HG03045 (cell line): ENCODE data around the gene COL13A1.

Experiments used
- ATAC-seq: cut with Tn5 transposase; IDR thresholded peaks from one replicate; pipeline ENCODE4 v1.9.1; 2021; ENCODE audit warnings: mild to moderate bottlenecking, moderate library complexity; ENCODE audit not compliant: unreplicated experiment

The COL13A1 gene

DNA sequence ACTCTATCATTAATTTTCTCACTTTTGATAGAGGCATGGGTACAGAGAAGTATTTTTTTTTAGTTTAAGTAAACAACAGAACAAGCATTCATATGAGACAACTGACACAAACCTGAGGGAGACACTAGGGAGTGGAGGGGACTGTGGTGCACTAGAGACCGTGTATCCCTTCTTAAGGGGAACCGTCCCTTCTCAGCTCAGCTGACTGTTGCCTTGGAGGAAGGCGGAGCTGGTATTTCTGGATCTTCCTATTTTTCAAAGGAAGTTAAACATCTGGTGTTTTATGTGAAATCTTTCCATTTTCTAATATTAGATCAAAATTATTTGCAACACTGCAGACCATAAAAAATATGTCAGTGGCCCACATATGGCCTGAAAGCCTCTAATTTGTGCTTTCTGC lies 137.4 kb downstream of the COL13A1 start:
- ATAC-seq, result no peak

DNA sequence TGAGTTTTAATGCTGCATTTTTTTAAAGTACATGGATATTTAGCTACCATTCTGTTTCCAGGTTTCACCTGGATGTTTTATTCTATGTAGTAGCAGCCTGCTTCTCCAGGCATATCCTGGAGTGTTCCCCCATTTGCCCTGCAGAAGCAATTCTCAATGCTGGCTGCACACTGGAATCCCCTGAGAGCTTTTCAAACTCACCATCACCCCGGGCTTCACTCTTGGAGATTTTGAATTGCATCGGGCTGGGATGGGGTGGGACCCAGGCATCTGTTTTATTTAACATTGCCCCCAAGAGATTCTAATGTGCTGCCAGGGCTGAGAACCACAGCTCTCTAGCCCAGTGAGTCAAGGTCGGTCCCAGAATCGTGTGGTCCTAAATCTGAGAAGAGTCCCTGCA lies 137.8 kb downstream of the COL13A1 start:
- ATAC-seq, result no peak

DNA sequence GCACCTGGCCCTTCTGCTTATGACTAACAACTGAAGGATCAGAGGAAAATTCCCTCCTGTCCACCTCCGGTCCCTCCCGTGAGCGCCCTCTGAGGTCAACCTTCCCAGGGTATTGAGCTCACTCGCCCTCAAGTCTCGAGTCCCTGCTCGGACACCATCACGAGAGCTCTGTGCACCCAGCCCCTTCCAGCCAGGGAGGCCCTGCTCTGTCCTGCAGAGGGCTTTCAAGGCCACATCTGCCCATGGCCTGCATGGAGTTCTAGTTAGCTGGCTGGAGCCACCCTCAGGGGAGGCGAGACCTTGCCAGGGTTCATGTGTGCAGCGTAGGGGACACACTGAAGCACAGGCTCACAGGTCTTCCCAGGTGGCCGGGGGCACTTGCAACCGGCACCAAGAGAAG lies 140.0 kb downstream of the COL13A1 start:
- no peak for ATAC-seq

DNA sequence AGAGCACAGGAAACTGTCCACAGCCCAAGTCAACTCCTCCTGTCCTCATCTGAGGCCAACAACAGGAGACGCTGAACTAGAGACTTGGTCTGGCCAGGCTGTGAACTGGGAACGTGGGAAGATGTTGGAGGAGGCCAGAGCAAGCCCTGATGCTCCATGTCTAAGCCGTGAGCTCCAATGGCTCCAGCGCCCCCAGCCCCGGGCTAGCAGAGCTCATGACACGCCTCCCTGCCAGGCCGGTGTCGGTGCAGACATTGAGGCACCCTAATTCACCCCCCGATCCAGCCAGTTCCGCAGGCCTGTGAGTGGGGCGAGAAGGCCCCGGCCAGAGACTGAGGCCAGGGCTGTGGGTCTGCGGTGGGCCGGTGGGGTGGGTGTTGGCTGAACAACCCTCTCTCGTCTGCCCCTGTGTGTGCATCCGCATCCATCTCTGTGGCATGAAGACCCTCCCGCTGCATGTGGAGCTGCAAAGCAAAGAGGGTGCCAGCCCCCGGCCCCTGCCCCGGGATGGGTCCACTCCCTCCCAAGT lies 141.7 kb downstream of the COL13A1 start:
- no peak for ATAC-seq

- no peak for ATAC-seq
Observed at GRCh38 chr10:69944761-69945160, 143.1 kb downstream of the COL13A1 start.

DNA sequence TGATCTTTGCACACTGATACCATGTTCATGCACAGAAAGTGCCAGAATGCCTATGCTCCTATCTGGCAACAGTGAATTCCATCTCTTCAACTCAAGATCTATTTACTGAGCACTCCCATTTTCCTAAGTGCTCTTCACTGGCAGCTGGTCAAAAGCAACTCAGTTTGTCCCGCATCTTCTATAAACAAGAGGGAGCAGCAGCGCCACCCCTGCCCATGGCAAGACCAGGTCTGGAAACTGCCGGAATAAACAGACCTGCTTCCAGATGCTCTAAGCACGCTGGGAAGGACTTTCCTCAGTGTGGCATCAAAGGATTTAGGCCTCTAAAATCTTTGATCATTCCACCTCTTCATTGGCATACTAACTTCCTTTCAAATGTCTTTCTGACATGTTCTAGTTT lies 146.6 kb downstream of the COL13A1 start:
- ATAC-seq, result no peak

- no peak for ATAC-seq
Observed at GRCh38 chr10:69949770-69950169, 148.1 kb downstream of the COL13A1 start.

DNA sequence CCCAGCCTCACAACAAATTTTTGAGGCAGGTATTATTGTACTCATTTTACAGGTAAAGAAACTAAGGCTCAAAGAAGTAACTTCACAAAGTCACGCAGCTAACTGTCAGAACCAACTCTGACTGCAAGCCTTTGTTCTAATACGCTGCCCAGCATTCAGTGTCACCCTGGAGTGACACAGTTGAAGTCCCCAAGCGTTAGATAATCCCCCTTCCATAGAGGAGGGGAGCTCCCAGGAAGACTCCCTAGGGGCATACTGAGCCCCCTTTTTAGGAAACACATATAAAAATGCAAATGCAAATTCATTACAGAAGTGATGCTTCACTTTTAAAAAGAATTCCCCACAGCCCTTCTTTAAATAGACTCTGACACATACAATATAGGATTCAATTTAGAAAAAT lies 150.0 kb downstream of the COL13A1 start:
- ATAC-seq, result no peak

DNA sequence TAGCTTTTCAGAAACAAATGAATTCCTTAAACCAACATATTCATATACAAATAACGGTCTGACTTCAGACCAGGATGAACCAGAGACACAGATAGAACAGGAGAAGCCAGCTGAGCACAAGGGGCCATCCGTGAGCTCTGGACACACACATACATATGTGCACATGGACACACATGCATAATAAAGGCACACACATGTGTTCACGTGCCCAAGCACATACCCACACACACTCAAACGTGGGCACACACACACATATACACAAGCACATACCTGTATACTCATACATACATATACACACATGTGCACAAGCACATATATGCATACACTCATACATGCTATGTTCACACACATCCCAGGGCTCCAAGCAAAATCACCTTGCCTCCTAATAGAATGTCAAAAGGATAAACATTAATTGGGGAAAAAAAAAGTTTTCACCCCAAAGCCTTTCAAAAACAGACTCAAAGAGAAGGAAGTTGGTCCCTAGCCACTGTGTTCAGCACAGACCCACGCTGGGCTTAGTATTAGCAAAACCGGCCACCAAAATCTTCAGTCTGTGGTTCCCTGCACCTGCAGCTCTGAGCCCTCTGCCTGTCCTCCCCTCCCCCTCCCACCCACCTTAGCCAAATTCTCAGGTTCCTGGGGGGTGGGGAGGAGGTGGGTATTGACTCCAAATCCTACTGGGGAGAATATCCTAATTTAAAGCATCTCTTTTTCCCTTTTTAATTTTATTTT lies 150.5 kb downstream of the COL13A1 start:
- no peak for ATAC-seq

GRCh38 chr10:69952821-69953221 lies 151.1 kb downstream of the COL13A1 start:
- no peak for ATAC-seq

DNA sequence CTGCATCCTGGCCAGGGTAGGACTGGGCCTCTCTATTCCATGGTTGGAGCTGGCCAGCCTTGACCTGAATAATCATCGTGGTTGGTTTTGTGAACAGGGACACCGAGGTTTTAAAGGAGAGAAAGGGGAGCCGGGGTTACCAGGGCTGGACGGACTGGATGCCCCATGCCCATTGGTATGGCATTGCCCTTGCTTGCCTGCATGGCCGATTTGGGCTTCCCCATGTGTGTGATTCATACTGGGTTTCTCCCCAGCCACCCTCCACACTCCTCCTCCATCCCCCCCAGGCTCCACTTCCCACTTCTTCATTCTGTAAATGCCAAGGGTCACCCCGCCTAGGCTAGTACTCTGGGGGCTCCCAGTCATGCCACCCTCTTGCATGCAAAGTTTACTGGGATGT lies 152.1 kb downstream of the COL13A1 start:
- ATAC-seq, result no peak

GRCh38 chr10:69955211-69955805 lies 153.6 kb downstream of the COL13A1 start:
- no peak for ATAC-seq

DNA sequence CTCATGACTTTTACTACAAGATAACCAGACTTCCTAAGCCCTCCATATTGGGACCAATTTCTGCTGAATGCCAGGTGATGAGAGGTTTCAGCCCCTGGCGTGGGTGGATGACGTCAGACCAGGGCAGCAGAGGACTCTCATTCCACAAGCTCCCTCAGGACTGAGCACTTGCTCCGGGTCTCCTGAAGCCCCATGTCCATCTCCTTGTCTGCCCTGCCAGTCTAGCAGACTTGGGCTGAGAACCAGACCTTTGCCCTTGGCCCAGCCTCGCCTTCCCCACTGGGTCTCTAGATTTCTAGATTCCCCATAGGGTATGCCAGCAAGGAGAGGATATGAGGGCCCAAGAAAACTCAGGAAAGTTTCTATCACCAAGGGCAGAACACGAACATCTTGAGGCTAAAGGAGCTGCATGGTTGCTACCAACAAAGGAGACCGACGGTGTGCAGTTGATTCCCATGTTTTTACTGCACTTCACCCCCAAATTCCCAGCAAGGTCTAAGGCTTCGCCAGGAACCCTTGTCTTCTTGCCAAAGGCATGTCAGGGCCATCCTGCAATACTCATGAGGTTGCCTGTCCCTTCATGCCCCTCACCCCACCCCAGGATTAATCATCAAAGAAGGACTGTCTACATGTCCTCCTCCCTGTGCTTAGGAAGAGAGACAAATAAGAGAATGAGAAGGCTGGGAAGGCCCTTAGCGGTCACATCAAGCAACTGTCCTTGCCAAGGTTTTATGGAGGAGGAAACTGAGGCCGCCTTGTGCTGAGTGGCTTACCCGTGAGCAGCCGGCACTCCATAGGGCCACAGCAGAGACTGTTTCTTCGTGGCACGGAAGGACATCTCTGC lies 154.4 kb downstream of the COL13A1 start:
- ATAC-seq, result no peak

- no peak for ATAC-seq
Observed at GRCh38 chr10:69956741-69957230, 155.1 kb downstream of the COL13A1 start.

- ATAC-seq, result no peak
Observed at GRCh38 chr10:69957241-69957885, 155.7 kb downstream of the COL13A1 start.

DNA sequence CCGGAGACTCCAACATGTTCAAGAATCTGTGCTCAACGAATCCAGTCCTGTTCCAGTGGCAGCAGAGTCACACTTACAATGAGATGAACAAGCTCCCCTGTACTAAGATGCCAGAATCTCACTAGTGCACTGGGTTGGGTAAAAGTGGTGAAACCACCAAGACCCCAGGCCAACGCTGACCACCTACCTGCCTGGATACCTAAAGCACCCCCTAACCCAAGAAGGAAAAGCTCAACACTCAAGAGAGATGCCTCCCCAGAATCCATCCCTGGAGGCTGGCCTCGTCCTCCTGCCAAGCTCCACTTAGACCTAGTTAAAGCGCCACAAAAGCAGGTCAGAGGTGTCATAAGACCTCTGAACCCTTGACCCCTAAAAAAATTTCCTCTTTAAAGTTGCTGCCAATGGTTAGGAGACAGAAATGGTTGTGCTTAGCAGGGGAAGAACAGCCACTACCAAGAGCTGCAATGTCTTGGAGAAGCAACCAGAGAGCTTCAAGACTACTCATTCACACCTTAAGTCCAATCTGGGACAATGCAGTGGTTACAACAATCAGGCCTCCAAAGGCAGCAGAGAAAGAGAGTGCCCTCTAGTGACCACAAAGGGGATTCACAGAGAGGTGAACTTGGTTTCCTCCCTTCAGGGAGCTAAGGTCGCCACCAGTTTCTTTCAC lies 156.3 kb downstream of the COL13A1 start:
- peak; percentile 61 for ATAC-seq

GRCh38 chr10:69958556-69958902 lies 156.8 kb downstream of the COL13A1 start:
- ATAC-seq, result no peak

- ATAC-seq, result no peak
Observed at GRCh38 chr10:69959911-69960310, 158.2 kb downstream of the COL13A1 start.

DNA sequence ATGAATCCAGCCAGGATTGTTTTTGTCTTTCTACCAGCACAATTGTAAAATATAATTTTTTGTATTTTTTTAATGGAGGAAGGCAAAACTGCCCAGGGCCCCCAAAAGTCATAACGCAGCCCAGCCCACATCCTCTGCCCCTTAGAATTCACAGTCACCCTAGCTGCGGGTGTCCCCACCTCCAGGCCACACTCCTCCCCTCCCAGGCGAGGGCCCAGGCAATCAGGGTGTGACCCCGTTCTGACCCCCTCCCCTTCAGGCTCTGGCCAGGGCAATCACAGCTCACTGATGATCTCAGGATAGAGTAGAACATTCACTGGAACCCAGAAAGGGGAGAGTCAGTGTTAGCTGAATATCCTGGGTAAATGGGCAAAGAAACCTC lies 158.9 kb downstream of the COL13A1 start:
- ATAC-seq, result no peak

- ATAC-seq, result no peak
Observed at GRCh38 chr10:69960988-69961880, 159.5 kb downstream of the COL13A1 start.
